H1 (cell line): ENCODE results near the gene MECP2. TPM values are rescaled to one million over a fixed set of nuclear protein-coding genes. Genes with fewer than 3 reads are reported as not detected.

Experiments used
- CHD1 ChIP-seq: IDR thresholded peaks from 2 replicates; pipeline ENCODE4 v1.6.1; 2012; ENCODE audit warnings: low read depth, low read length, improper control_type of control experiment
- CTCF ChIP-seq, 3 experiments: IDR thresholded peaks; 1 replicate in 2 of 3; 2 replicates in 1 of 3; pipeline versions ENCODE4 v1.5.1 to v1.6.1; 2011; ENCODE audit warnings: low read length in 3 of 3, mild to moderate bottlenecking in 3 of 3, inconsistent platforms in 2 of 3, low read depth in 1 of 3, moderate library complexity in 1 of 3; ENCODE audit not compliant: insufficient read depth in 1 of 3; ENCODE audit errors: control extremely low read depth in 1 of 3
- YY1 ChIP-seq: IDR thresholded peaks from 2 replicates; pipeline ENCODE4 v1.6.1; 2011; ENCODE audit warnings: low read depth, mild to moderate bottlenecking, low read length
- polyA plus RNA-seq, 7 experiments: library from polyadenylated mRNA; depleted of rRNA in 3 of 7; stranded (reverse) in 5 of 7; unstranded in 2 of 7; fragments of >200 nt in 5 of 7; fragments of 200-250 nt in 2 of 7; gene quantifications; 1 replicate in 5 of 7; 2 replicates in 1 of 7; 4 replicates in 1 of 7; pipeline versions ENCODE4 v1.2.1 to v1.2.3, GENCODE V29; 2011 to 2013; ENCODE audit warnings: missing spikeins in 2 of 7, mixed read lengths in 2 of 7
- total RNA-seq: library from RNA; stranded (reverse); fragmentation: NEBNext Ultra II Directional; extraction: Animal tissue kit (Norgen Biotek cat#: 25700); gene quantifications from 2 replicates; pipeline ENCODE4 v1.2.1, GENCODE V29; 2021

MECP2 gene
- total and polyA plus RNA-seq, 2 of the 8 experiments (the other 6 are each of a cell fraction or from before 2014, with no cell fraction given): 5.0 to 32.4 TPM

GRCh38 chrX:154006947-154007346 lies 90.6 kb downstream of the MECP2 start (continued):
- TF ChIP-seq CHD1 (no peak), CTCF (IDR thresholded peaks at IDR 0.05; ENCODE audit: control extremely low read depth in 1 of 3, insufficient read depth in 1 of 3, low read depth in 1 of 3, low read length in 3 of 3) (no peak), YY1 (no peak)
